ENCODE measurements around the gene USP25. TPM values are rescaled to one million over a fixed set of nuclear protein-coding genes. Genes with fewer than 3 reads are reported as not detected.

USP25 gene
- total RNA-seq, 1 donor from 2014 or later: 48.4 TPM

- intact Hi-C loops (cut with DNase I): loop anchor here (10.0 kb wide), 1 partner anchor 77 kb away; no protein-coding TSS in a partner anchor
- ATAC-seq (no peak), DNase-seq (ENCODE audit: missing footprints) (no peak)
Measured at GRCh38 chr21:15751546-15751945, 21.8 kb downstream of the USP25 start.

DNA sequence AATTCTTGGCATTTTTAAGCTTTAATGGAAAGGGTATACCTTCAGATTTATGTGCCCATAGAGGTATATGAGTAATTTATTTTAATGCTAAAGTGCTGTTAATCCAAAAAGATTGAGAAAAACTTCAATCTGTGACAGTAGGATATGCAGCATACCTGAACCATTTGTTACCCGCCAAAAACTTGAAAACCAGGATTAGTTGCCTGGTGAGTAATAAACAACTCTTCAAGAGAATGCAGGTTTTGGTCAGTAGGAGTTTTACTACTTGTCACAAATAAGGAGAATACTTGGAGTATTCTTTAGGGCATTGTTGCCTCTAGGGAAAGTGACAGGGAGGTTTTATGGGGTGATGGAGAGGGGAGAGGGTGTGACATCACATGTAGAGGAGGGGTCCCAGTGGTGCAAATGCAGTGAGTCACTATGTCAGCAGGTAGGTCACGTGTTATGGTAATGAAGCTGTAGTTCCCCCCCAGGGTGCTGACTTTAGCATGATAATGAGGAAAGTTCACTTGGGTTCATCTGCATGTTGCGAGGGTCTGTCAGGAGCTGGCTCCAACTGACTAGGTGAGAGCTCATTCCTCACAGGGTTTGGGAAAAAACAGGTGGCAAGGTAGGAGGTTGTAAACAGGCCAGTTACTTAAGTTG, 23.1 kb downstream of the USP25 start:
- no peak for ATAC-seq
- DNase-seq (ENCODE audit: missing footprints): no peak
- intact Hi-C loops (cut with DNase I): loop anchor here (10.0 kb wide), 1 partner anchor 78 kb away; no protein-coding TSS in a partner anchor

DNA sequence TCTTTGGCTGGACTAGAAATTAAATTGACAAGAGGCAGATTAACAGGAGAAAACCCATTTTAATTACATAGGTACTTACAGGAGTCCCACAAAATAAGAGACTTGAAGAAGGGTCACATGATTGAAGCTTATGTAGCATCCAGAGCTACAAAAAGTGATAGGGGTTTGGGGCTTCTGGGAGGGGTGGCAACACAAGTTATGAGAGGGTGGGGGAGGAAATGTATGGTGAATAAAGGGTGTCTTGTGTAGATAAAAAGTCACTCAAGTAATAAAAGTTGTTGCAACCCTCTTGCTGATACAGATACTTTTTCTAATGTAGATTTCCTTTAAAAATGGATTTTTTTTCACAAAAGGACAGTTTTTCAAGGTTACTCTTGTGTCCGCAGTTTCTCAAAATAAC, 24.0 kb downstream of the USP25 start:
- DNase-seq (ENCODE audit: missing footprints) (no peak), ATAC-seq (no peak)
- intact Hi-C loops (cut with DNase I): loop anchor here (10.0 kb wide), 1 partner anchor 79 kb away; no protein-coding TSS in a partner anchor

DNA sequence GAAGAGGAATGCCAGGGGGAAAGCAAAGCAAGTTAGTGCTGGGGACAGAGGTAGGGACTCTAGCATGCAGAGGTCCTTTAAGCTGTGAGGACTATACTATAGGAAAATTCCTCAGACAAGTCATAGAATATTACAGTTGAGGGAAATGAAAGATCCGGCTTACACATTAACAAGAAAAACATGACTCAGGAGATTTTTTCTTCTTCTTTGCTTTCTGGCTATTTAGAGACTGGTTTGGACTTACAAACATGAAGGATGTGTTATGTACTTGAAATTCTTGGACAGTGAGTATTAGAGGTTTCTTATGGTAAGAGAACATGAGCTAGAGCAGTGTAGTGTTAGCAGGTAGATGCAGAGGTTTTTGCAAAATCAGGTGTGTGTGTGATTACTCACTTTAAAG, 24.9 kb downstream of the USP25 start:
- intact Hi-C loops (cut with DNase I): loop anchor here (10.0 kb wide), 1 partner anchor 80 kb away; no protein-coding TSS in a partner anchor
- DNase-seq (ENCODE audit: missing footprints): no peak
- ATAC-seq: no peak

GRCh38 chr21:15755125-15755524, 25.3 kb downstream of the USP25 start:
- no peak for DNase-seq (ENCODE audit: missing footprints)
- intact Hi-C loops (cut with DNase I): loop anchor here (10.0 kb wide), 1 partner anchor 80 kb away; no protein-coding TSS in a partner anchor
- ATAC-seq: no peak

DNA sequence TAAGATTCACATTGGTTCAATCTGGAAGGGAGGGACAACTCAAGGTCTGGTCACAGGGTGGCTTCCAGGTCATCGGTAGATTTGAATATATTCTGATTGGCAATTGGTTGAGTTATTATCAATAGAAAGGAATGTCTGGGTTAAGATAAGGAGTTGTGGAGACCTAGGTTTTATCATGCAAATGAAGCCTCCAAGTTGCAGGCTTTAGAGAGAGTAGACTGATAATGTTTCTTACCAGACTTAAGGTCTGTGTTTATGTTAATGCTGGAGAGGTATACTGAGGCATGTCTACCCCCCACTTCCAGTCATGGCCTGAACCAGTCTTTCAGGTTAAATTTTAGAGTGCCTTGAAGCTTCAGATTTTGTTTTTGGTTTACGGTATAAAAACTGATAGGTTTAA, 29.7 kb downstream of the USP25 start:
- intact Hi-C loops (cut with DNase I): loop anchor here (10.0 kb wide), 1 partner anchor 85 kb away; no protein-coding TSS in a partner anchor
- ATAC-seq (no peak), DNase-seq (ENCODE audit: missing footprints) (no peak)

DNA sequence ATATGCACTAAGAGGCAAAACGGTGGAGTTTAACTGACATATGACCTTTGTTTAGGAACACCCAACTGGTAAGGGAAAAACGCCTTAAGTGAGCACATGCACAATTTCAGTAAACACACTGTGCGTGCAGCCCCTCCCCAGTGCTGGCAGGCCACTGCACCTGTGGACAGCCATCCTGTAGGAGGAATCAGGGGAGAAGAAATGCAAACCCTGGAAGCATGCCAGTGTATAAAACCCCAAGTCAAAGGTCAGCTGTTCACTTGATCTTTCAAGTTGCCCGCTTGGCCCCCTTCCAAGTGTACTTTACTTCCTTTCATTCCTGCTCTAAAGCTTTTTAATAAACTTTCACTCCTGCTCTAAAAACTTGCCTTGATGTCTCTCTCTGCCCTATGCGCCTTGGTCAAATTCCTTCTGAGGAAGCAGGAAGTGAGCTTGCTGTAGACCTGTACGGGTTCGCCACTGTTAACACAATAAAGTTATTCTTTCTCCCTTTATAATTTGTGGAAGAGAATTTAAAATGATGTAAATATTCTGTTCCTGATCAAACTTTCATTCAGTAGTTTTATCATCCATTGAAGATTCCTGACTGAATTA, 31.8 kb downstream of the USP25 start:
- ATAC-seq (no peak), DNase-seq (ENCODE audit: missing footprints) (no peak)
- intact Hi-C loops (cut with DNase I): no loop called here

DNA sequence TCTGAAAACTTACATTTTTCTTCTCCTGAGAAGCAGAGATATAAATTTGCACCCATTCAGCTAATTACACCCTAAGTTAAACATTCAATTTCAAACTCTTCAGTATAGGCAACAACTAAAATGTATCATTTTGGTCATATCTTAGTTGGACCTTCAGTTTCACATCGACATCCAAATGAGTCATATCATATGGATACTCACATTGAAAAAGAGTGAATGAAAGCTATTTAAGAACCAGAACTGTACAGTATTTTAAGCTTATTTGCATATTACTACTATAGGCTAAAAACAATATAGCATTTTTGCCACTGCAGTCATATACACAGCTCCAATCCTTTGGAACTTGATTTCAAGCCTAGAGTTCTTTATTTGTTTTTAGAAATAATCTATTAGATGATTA, 33.6 kb downstream of the USP25 start:
- no peak for ATAC-seq
- no peak for DNase-seq (ENCODE audit: missing footprints)
- intact Hi-C loops (cut with DNase I): no loop called here

DNA sequence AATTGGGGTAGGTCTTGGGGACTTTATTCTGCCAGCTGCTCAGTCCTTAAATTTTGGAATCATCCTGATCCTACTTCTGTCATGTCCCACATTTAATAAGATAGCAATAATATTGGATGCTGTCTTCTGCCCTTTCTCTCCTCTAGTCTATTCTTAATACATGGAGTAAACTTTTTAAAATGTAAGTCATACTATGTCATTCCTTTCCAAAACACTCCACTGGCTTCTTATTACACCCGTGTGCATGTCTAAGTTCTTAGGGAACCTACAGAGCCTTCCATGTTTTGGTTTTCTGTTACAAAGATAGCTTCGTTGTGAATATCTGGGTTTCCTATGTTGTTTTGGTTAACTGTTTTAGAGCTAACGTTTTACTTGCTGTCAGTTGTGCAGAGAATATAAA, 35.1 kb downstream of the USP25 start:
- intact Hi-C loops (cut with DNase I): no loop called here
- DNase-seq (ENCODE audit: missing footprints) (no peak), ATAC-seq (no peak)

DNA sequence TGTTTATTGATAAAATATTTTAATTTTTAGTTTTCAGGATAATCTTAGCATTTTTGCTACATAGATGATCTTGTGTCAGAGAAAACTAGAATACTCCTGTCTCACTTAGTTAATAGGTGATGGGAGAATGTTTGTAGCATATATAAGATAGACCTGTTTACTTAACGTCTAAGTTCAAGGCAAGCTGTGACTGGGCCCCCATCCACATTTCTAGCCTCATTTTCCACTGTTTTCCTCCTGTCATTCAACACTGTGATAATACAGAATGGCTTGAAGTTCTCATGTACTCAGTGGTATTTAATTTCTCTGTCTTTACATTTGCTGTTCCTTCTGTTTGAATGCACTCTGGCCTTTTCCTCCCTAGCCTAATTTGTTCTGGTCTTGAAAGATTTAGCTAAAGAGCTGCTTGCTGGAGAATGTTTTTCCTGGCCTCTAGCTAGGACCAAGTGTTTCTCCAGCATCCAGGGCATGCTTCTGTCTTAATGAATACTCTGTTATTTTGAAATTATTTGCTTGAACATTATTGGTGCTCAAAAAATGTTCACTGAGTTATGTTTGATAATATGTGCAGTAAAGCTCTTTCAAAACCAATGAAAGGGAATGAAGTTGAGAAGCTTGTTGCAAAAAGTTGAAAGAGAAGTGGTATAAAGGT, 37.3 kb downstream of the USP25 start:
- no peak for ATAC-seq
- no peak for DNase-seq (ENCODE audit: missing footprints)
- intact Hi-C loops (cut with DNase I): no loop called here

DNA sequence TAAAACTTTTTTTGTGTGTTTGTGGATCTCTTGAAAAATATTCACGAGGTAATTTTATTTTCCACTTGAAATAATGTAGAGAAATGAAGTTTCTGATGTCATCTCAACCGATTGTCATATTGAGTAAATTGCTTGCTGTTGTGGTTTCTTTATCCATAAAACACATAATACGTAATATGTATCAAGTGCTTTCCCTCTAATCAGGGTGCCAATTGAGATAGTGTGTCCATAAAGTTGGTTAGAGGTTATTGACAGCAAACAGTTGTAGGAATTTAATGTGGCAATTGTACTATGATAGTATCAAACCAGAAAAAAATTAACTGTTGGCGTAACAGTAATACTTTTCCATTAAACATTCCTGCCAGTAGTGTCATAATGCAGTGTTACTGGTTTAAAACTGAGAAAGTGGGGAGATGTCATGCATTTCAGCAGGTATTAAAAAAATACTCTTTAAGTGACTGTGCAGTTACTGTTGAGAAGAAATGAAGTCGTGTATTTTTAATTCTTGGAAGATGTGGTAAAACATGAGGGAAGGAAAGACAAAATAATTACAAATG, 38.3 kb downstream of the USP25 start:
- intact Hi-C loops (cut with DNase I): no loop called here
- DNase-seq (ENCODE audit: missing footprints) (no peak), ATAC-seq (no peak)

GRCh38 chr21:15768853-15769252, 39.1 kb downstream of the USP25 start:
- intact Hi-C loops (cut with DNase I): no loop called here
- no peak for ATAC-seq

DNA sequence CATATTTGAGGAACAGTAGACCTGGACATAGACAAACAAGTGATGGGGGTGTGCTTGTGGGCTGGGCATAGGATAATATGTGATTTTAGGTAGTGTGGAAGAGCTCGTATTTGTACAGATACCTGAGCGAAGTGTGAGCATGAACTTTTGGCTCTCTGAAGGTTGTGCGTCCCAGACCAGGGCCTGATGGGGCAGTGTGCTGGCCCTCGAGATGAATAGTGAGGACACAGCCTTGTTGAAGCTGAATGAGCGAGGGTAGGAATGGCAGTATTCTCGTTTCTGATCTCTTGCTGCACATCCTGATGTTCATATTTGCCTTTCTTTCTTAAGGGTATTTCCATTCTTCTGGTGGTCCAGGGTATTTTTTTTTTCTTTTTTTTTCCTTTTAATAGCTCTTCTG, 41.5 kb downstream of the USP25 start:
- intact Hi-C loops (cut with DNase I): no loop called here

More at GRCh38 chr21:15768853-15769252, 39.1 kb downstream of the USP25 start:
- no peak for DNase-seq (ENCODE audit: missing footprints)

DNA sequence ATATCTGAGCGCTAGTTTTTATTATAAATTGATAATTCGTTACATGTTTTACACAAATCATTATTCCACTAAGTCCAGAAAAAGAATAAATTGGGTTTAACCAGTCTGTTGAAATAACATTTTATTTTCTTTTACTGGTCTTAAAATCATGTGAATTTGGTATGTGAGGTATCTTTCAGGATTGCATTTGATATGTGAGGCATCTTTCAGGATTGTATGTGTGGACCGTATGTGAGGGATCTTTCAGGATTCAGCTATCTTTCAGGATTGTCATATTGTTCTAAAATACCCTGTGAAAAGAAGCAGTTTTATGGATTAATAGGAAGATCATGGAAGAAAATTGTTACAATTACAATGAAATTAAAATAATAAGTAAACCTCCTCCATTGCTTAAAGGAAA, 42.9 kb downstream of the USP25 start:
- no peak for ATAC-seq
- intact Hi-C loops (cut with DNase I): no loop called here
- DNase-seq (ENCODE audit: missing footprints): no peak

More for the DNA sequence above, 41.5 kb downstream of the USP25 start:
- no peak for ATAC-seq
- DNase-seq (ENCODE audit: missing footprints): no peak

- no peak for ATAC-seq
- DNase-seq (ENCODE audit: missing footprints): no peak
- intact Hi-C loops (cut with DNase I): no loop called here
Measured at GRCh38 chr21:15774590-15774989, 44.8 kb downstream of the USP25 start.

DNA sequence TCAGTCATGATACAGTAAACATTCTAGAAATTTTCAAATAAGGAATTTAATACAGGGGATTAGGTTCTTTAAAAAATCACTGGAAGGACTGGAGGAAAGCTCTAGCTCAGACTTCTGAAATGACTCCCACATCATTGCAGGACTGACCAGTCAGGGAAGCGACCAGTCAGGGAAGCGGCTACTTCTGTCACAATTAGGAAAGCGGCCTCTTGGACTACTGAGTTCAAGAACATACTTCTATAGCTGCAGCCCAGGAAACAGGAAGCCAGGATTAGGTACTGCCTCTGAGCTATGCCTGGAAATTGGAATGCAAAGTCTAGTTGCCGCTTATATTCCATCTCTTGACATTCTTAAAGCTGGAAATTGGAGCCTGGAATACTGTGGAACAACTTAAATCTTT, 45.5 kb downstream of the USP25 start:
- intact Hi-C loops (cut with DNase I): no loop called here
- ATAC-seq: no peak
- no peak for DNase-seq (ENCODE audit: missing footprints)

DNA sequence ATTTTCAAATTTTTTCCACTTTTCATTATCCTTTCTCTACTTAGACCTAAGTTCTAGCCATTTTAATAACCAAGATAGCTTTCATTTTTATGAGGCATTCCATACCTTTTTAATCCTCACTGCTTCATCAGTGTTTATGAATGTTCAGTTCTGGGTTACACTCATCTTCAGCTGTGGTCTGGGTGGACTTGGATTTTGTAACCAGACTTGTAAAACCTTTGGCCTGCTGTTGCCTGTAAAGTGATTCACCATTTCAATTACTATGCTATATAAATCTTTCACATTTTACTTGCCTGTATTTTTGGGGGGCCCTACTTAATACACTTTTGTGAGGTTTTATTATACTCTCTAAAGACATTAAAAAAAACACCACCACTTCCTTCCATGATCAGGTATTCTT, 46.2 kb downstream of the USP25 start:
- ATAC-seq (no peak), DNase-seq (ENCODE audit: missing footprints) (no peak)
- intact Hi-C loops (cut with DNase I): no loop called here

GRCh38 chr21:15776818-15777217, 47.0 kb downstream of the USP25 start:
- intact Hi-C loops (cut with DNase I): no loop called here
- ATAC-seq: no peak
- DNase-seq (ENCODE audit: missing footprints): no peak

- DNase-seq (ENCODE audit: missing footprints) (no peak), ATAC-seq (no peak)
- intact Hi-C loops (cut with DNase I): no loop called here
Measured at GRCh38 chr21:15781986-15782385, 52.2 kb downstream of the USP25 start.
